DMS153 treated with DMSO at 0.1 percent for 48 hours (cell line): Measurements from ENCODE around the gene TLE7.

Experiments
- DNase-seq: peaks from one replicate; lab custom pipeline; 2025; ENCODE audit not compliant: unreplicated experiment; lab: John Stamatoyannopoulos, UW

Gene TLE7

DNA sequence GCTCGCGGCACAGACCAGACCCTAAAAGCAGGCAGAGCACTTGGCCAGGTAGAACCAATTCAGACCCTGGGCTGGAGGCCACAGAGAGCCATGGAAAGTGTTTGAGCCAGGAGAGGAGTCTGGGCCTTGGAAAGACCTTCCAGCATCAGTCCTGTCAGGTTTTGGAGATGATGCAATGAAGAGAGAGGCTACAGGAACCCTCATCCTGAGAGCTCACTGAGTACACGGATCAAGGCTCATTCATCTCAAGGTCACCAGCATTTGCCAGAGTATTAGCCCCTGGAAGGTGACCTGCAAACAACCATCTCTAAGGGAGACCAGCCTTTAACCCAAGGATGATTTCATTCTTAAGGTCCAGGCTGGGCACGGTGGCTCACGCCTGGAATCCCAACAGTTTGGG lies 27.8 kb downstream of the TLE7 start:
- DNase-seq: no peak

DNA sequence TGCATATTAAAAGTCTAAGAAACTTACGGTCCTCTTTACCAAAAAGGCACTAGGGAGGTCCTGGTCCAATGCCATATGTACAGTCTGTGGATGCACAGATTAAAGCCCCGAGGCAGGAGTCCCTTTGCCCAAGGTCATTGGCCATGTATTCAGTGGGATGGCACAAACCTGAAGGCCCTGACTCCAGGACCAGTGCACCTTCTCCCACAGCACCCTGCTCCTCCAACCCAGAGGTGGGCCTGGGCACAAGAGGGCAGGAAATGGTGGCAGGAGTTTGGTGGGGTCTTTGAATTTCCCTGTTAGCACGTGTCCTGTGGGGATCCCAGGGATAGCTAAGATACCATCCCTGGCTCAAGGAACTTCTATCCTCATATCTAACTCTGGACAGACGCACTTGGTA lies 28.5 kb downstream of the TLE7 start:
- no peak for DNase-seq

DNA sequence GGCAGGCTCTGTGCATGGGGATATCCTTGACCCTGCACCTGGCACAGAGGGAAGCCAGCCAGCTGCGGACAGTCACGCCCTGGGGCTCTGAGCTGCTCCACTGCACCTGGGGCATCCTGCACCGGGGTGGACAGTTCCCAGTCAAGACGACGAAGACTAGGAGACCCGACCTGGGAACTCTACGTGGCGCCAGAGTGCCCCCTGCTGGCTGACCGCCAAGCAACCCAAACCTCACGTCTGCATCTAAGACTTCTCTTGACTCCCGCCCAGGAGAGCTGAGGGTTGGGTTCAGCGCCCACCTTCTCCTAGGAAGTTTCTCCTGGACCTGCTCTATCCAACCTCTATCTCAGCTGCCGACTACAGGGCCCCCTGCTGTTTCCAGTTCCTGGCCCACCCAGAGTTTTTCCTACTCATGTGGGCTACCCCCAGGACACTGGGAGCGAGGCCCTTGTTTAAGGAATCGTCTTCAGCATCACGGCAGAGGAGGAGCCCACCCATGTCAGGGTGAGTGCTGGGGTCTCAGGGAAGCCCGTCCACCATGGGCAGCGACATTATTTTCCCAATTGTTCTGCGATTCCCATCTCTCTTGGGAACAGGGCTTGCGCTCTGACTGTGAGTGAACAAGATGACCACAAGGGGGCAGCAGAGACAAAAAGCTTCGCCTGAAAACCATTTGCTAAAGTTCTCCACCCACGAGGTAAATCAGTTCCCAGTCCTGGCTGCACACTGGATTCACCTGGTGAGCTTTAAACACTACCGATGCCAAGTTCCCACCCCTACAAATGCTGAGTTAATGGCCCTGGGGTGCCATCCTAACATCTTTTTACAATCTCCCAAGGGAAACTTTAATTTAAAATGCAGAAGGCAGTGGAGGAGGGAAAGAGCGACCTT lies 29.3 kb downstream of the TLE7 start:
- DNase-seq: peak; percentile 44

DNA sequence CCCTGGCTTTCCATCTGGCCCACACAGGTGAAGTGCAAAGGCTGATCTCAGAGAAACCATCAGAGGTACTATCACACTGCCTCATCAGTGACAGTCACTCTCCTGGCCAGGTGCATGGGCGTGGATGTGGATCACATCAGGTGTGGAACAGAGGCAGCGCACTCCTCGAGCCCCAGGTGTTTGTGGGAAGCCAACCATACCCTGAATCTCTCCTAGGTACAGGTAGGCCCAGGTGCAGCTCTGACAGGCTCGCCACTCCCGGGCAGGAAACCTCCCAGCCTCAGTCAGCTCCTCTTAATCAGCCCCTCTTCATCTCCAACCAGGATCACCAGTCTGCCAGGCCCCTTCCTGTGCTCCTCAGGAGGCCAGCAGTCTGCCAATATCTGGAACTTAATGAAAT lies 31.7 kb downstream of the TLE7 start:
- DNase-seq: no peak

DNA sequence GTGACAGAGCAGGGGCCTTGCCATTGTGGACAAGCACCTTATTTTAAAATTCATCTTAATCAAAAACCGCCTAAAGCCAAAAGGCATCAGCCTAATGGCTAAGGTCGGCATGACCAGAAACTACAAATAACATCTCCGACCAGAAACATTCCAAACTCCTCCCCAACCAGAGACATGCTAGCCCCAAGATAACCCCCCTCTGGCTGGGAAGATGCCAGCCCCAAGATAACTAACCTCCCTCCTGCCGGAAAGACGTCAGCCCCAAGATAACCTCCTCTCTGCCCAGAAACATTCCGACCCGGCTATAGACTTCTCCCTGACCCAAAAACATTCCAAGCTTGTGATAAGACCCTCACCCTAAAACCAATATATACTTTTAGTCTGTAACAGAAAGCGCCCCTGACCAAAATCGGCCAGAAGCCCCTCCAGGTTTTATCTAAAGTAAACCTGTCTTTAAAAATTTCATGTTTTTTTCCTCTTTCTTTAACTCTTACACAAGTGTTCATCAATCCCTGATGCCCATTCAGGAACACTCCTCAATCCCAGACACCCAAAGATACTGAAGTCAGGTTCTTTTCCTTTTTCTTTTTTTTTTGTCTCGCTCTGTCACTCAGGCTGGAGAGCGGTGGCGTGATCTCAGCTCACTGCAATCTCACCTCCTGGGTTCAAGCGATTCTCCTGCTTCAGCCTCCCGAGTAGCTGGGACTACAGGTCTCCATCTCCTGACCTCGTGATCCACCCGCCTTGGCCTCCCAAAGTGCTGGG lies 32.7 kb downstream of the TLE7 start:
- DNase-seq: no peak

DNA sequence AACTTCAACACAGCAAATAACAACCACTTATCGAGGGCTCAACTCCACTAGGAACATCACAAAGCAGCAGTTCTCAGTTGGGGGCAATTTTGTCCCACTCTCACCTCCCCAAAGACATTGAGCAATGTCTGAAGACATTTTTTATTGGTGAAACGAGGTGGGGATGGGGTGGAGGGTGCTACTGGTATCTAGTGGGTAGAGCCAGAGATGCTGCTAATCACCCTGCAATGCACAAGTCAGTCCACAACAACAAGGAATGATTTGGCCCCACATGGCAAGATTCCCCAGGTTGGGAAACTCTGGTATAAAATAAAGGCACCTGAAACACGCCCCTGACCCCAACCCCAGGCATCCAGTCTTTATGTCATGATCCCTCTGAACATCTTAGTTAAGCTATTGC lies 33.3 kb downstream of the TLE7 start:
- no peak for DNase-seq

DNA sequence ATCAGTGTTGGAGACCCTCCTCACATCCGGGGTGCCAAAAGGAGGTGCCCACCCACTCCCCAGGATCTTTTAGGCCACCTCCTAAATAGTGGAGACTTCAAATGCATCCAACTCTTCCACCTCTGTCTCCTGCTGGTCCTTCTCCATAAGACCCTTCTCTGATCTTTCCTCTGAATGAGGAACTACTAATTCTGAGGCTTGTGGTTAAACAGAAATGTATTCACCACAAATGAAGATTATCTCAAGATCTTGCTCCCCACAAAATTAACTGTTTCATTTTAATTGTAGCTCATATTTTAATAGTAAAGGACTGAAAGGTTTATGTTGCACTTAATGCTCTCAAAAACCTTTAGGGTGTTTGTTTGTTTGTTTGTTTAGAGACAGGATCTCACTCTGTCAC lies 34.1 kb downstream of the TLE7 start:
- no peak for DNase-seq

DNA sequence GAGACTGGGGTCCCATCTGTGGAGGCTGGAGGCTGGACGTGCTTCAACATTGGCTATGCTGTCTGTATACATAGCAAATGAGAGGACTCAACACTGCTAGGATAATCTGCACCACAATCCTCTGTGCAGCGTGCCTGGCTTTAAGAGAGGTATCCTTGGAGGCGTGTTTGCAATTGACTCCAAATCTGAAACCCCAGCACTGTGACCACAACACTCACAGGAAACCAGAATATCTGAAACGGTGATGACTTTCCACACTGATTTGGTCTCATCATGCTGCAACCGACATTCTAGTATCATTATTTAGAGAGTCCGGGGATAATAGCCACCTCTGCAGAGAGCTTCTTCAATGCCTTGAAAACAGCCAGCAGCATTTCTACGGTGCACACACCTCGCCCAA lies 35.1 kb downstream of the TLE7 start:
- no peak for DNase-seq

DNA sequence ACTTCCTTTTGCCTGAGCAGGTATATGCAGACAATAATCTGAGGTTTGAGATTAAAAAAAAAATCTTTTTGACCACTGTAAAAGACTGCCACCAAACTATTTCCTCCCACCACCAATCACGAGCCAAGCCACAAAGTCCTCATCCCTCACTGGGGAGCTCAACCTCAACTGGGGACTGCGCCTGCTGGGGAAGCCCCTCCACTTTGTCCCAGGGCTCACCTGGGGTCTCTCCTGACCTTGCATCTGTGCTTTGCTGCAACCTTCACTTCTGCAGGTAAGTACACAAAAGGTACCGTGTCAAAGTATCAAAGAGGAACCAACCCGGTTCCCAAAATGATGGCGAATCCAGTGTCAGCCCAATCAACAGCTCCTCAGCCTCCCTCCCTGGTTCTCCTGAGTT lies 35.5 kb downstream of the TLE7 start:
- no peak for DNase-seq

DNA sequence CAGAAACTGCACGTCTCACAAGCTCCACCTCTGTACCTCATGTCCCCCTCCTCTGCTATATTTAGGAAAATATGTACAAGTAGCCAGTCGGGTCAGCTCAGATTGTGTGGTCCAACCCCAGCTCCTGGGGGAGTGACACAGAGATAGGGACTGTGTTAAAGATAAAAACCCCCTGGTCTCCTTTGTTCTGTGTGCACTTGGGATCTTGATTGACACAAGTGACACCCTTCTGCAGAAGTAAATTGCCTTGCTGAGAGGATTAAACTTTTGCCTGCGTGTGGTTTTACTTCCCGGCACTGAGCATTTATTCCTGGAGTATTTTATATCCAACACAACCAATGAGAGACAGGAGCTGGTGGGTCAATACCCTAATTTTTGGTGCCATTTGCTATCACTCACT lies 37.5 kb downstream of the TLE7 start:
- no peak for DNase-seq

DNA sequence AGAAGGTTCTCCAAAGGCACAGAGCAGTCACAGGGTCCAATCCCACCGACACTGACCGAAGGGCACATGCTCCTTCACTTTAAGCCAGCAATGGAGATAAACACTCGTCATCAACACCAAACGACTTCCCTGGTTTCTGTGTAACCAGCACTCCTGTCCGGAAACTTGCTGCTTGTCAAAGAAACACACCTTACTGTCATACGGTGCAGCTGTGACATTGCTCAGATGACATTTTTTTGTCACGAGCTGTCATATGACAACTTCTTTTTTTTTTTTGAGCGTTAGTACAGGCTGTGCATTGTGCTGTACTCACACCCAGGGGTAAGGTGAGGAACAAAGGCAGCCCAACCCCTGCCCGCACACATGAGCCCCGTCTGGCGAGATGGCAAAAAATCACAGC lies 39.2 kb downstream of the TLE7 start:
- DNase-seq: no peak

DNA sequence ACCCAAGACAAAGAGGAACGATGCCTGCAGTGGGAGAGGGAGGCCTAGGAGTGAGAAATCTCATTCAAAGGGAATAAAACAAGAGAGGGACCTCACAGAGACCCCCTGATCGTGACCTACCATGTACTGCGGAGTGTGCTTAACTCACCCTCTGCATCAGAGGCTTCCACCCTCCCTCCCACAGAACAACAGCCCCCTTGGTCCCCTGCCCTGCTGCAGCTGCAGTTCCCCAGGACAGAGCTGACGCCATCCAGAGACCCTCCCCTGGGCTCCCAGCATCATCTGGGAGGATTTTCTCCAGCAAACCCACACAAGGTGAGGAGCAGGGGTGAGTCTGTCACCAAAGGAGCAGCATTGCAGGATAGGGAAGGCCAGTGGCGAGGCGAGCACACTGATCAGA lies 39.8 kb downstream of the TLE7 start:
- no peak for DNase-seq

DNA sequence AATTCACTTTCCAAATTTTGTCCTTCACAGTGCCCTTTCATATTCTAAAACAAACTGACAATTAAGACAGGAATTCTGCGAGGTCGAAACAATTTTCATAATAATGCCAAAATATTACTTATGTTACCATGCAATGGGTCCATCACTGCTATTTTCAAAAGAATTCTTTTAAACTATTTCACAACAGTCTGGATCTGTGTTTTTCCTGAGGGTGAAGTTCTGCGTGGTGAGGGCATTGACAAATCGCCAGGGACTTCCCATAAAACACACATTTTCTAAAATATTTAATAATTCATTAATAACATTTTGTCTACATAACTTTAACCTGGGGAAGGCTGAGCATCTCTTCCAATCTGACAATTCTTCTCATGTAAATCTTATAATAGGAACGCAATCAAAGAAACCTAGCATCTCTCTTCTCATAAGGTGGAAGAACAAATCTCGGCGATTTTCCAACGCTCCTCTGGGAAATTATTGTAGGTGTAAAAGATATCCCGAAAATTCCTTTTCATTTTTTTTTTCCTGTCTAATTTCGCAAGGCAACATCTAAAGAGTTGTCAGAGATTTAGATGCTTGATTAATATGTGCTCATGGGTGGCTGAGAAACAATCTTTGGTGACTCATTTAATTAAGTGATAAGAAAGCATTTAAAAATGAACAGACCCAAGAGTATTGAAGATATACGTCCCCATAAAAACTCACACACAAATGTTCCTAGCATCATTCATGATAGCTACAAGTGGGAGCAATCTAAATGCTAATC lies 41.9 kb downstream of the TLE7 start:
- no peak for DNase-seq

DNA sequence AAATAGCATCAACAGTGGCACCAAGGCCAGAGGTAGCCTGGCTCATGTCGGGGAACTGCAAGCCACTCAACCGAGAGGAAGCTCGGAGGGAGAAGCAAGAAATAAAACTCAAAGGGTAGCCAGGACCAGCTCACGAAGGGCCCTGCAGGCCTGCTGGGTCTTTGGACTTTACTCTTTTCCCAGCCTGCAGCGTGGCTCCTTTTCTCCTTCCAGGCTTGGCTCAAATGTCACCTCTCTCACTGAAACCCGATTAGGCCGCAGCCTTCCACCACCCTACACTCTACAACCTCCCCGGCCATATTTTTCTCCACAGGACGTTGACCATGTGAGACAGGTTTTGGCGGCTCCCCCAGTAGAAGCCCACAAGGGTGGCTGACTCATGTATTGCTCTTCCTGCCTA lies 45.3 kb downstream of the TLE7 start:
- no peak for DNase-seq

DNA sequence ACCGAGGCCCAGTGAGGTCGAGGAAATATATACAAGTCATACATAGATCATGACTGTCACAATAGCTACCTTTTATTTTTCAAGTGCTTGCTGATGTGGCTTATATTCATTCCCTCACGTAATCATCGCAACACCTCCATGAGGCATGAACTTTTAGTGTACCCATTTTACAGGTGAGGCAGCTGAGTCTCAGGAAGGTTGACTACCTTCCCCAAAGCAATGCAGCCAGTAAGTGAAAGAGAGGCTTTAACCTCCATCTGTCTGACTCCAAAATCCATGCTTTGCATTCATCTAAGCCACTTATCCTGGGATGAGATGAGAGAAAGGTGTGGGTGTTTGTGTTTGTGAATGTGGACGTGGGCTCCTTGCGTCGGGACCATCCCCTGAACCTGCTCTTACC lies 52.5 kb downstream of the TLE7 start:
- DNase-seq: no peak

DNA sequence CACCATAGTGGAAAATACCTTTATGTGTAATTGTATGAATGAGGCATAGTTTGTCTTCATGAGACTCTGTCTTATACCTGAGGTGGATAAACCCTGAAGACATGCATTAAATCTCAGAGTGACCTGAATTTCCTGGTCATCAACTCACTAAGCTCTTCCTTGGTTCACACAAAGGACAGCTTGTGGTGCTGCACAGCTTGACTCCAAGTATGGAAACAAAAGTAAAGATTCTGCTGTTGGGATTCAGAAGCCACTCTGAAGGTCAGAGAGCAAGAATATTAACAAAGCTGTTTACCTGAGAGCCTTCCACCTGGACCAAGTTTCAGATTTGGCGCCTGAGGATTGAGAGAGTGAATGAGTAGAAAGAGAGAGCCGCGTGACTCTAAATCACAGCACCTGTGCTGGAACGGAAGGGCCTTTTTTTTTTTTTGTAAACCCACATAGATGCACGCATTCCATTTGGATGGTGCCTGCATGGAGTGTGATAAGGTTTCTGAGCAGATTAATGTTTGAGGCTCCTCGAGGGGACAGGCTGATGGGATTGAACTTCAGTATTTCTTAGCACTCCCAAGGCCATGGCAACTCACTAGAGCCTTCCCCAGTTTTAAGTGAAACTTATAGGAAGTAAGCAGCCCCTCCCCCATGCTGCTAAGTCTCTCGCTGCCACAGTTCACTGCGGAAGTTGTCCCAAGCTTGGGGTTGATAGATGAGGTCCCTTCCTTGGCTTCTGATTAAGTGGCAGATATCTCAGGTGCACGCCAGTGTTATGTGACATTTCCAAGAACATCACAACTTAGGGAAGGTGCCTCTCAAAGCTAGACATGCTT lies 54.6 kb downstream of the TLE7 start:
- no peak for DNase-seq

DNA sequence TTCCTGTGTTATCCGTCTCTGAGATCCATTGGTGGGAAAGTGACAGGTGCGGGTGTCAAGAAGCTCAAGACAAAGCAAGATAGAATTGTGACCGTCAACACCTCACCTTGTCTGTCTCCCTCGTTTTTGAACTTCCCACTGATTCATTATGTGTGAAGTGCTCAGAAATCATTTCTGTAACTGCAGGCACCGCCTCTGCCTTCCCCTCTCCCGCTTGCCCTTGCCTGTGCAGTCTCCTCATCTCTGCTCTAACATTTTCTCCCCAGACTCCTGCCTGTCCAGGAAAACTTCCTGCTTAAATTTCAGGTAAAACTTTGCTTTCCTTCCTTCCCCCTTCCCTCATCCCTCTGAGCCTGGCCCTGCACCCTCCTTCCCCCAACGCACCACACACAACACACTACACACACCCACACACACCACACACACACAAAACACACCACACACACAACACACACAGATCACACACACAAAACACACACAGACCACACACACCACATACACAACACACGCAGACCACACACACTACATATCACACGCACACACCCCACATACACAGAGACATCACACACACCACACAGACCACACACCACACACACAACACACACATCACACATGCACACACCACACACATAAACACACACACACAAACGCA lies 57.7 kb downstream of the TLE7 start:
- no peak for DNase-seq

DNA sequence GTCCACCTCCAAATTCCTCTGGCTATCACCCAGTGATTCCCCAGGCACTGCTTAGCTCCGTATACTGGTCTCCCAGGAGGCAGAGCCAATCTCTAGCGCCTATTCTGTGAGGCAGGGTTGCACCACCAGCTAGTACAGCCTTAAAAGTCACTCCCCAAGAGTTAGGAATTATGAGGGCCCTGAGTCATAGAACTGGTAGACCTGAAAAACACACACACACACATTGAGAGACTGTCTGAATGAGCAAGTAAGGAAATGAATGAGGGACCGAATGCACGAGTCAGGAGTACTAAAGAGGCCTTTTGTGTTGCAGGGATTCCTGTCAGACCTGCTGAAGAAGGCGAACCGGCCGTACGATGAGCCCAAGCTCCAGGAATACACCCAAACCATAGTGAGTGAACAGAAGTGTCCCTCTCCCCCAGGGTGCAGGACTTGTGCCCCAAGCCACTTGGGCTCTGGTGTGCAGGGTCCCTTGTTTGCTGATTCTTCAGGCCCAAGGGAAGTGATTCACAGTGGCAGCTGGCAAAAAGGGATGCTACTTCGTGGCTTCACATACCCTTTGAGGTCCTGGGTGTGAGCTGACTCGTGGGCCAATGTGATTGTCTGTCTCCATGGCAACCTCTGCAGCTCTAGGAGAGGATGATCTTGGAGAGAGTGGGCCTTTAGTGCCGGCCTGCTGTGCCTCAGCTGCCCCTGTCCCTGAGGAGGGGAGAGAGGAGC lies 58.6 kb downstream of the TLE7 start:
- DNase-seq: no peak

DNA sequence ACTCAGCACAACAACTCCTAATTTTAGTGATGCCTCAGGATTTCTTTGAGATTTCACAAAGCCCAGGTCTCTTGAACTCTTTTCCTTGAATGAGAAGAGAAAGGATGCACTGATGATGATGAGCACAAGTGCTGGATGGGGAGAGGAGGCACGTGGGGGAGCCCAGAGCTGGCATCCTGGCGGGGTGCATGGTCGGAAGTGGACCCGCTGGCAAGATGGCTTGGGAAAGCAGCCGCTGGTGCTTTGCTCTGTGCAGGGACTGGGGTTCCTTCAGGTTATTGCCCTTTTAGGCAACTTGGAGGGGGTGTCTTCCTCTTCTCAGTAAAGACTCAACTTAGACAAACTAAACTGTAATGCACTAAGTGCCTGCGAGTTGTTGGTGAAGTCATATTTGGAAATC lies 61.0 kb downstream of the TLE7 start:
- DNase-seq: no peak
